SU-DHL-6 (cell line): Measurements from ENCODE around the gene MGAT4A.

Experiments
- EZH2phosphoT487 ChIP-seq: fragments of 200-600 bp; sonication (generic), shearing (Covaris generic); conservative IDR thresholded peaks from 2 replicates; pipeline ENCODE4 v1.6.1; 2018; ENCODE audit warnings: mild to moderate bottlenecking, antibody characterized with exemption, low read length, moderate library complexity, mixed read lengths
- TF ChIP-seq, protein P1 (sequence below): fragments of 200-600 bp; sonication (generic); IDR thresholded peaks from one replicate; pipeline ENCODE4 v1.5.1; 2017; ENCODE audit warnings: antibody characterized with exemption, mild to moderate bottlenecking, low read length, moderate library complexity; ENCODE audit not compliant: insufficient read depth, poor library complexity, severe bottlenecking

- TF ChIP-seq, protein P1, sequence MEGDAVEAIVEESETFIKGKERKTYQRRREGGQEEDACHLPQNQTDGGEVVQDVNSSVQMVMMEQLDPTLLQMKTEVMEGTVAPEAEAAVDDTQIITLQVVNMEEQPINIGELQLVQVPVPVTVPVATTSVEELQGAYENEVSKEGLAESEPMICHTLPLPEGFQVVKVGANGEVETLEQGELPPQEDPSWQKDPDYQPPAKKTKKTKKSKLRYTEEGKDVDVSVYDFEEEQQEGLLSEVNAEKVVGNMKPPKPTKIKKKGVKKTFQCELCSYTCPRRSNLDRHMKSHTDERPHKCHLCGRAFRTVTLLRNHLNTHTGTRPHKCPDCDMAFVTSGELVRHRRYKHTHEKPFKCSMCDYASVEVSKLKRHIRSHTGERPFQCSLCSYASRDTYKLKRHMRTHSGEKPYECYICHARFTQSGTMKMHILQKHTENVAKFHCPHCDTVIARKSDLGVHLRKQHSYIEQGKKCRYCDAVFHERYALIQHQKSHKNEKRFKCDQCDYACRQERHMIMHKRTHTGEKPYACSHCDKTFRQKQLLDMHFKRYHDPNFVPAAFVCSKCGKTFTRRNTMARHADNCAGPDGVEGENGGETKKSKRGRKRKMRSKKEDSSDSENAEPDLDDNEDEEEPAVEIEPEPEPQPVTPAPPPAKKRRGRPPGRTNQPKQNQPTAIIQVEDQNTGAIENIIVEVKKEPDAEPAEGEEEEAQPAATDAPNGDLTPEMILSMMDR = no peak
- TF ChIP-seq EZH2phosphoT487 = no peak
These were observed 22.3 kb downstream of the MGAT4A start for GRCh38 chr2:98708396-98709186.
